22Rv1 (cell line): ENCODE measurements around the gene ERG.

Experiments
- H3K27ac ChIP-seq: fragments of 450-650 bp; 2 replicates; pipeline ENCODE4 v1.5.1; 2017
- CTCF ChIP-seq: fragments of 450-650 bp; IDR thresholded peaks from 2 replicates; pipeline ENCODE4 v1.5.1; 2017; ENCODE audit warnings: mild to moderate bottlenecking
- ZFX ChIP-seq: fragments of 450-650 bp; IDR thresholded peaks from 2 replicates; pipeline ENCODE4 v1.6.1; 2017; ENCODE audit warnings: antibody characterized with exemption, borderline replicate concordance

ERG gene

GRCh38 chr21:38472412-38473108, 25.7 kb downstream of the ERG start:
- H3K27ac ChIP-seq = no peak overlapping the region
- TF ChIP-seq ZFX = no peak
- no peak for TF ChIP-seq CTCF

GRCh38 chr21:38471766-38472165, 26.5 kb downstream of the ERG start:
- TF ChIP-seq CTCF = no peak
- TF ChIP-seq ZFX = no peak
- H3K27ac ChIP-seq = no peak overlapping the region

- TF ChIP-seq ZFX (no peak), CTCF (no peak)
- H3K27ac ChIP-seq = no peak overlapping the region
These were observed 27.5 kb downstream of the ERG start for GRCh38 chr21:38470755-38471154.

- H3K27ac ChIP-seq = no peak overlapping the region
These were observed 28.6 kb downstream of the ERG start for GRCh38 chr21:38469642-38470041.

GRCh38 chr21:38468989-38469388, 29.3 kb downstream of the ERG start:
- H3K27ac ChIP-seq = no peak overlapping the region
- TF ChIP-seq ZFX (no peak), CTCF (no peak)

More at GRCh38 chr21:38469642-38470041, 28.6 kb downstream of the ERG start:
- TF ChIP-seq CTCF (no peak), ZFX (no peak)

GRCh38 chr21:38467911-38468310, 30.4 kb downstream of the ERG start:
- no peak overlapping the region for H3K27ac ChIP-seq
- no peak for TF ChIP-seq ZFX
- no peak for TF ChIP-seq CTCF

- H3K27ac ChIP-seq = no peak overlapping the region
- TF ChIP-seq CTCF (no peak), ZFX (no peak)
These were observed 30.9 kb downstream of the ERG start for GRCh38 chr21:38467374-38467773.
